SK-N-SH treated with all-trans-retinoic acid at 6 μM for 48 hours (cell line): ENCODE data around the gene FOXE3.

Experiments
- ATAC-seq: fragments of 200-7000 bp; cut with Tn5 transposase; 3 replicates; pipeline ENCODE4 v1.9.1; 2020; ENCODE audit warnings: mild to moderate bottlenecking, moderate library complexity
- ARNTL ChIP-seq: fragments of 450-650 bp; formaldehyde crosslinking; IDR thresholded peaks from 2 replicates; pipeline ENCODE4 v1.5.0; 2020; ENCODE audit warnings: low read depth, mild to moderate bottlenecking, moderate library complexity, borderline replicate concordance
- BACH2 ChIP-seq: fragments of 250-450 bp; sonication (Bioruptor Pico); IDR thresholded peaks from 2 replicates; pipeline ENCODE4 v1.9.0; 2021; ENCODE audit warnings: mild to moderate bottlenecking, borderline replicate concordance
- CSDC2 ChIP-seq: fragments of 250-450 bp; sonication (Bioruptor Pico); IDR thresholded peaks from 2 replicates; pipeline ENCODE4 v1.5.0; 2020; ENCODE audit warnings: mild to moderate bottlenecking, moderate library complexity
- ESRRG ChIP-seq: fragments of 250-450 bp; sonication (Bioruptor Pico); IDR thresholded peaks from 2 replicates; pipeline ENCODE4 v1.6.1; 2021; ENCODE audit warnings: mild to moderate bottlenecking
- GLIS3 ChIP-seq: fragments of 250-450 bp; sonication (Bioruptor Pico); IDR thresholded peaks from 2 replicates; pipeline ENCODE4 v1.5.0; 2020; ENCODE audit warnings: mild to moderate bottlenecking, moderate library complexity
- ISL1 ChIP-seq: fragments of 250-450 bp; sonication (Bioruptor Pico); IDR thresholded peaks from 2 replicates; pipeline ENCODE4 v2.1.2; 2022; ENCODE audit warnings: mild to moderate bottlenecking, moderate library complexity
- OSR1 ChIP-seq: fragments of 250-450 bp; sonication (Bioruptor Pico); IDR thresholded peaks from 2 replicates; pipeline ENCODE4 v1.8.0; 2022; ENCODE audit warnings: moderate library complexity, mild to moderate bottlenecking, inconsistent platforms
- POU6F1 ChIP-seq: fragments of 250-450 bp; sonication (Bioruptor Pico); IDR thresholded peaks from 2 replicates; pipeline ENCODE4 v1.8.0; 2021; ENCODE audit warnings: low read depth, mild to moderate bottlenecking, moderate library complexity, borderline replicate concordance
- PPARA ChIP-seq: fragments of 250-450 bp; sonication (Bioruptor Pico); IDR thresholded peaks from 2 replicates; pipeline ENCODE4 v1.5.0; 2020; ENCODE audit warnings: mild to moderate bottlenecking, borderline replicate concordance
- RARB ChIP-seq: fragments of 250-450 bp; sonication (Bioruptor Pico); IDR thresholded peaks from 2 replicates; pipeline ENCODE4 v1.8.0; 2021; ENCODE audit warnings: mild to moderate bottlenecking, moderate library complexity
- SNAI2 ChIP-seq: fragments of 250-450 bp; sonication (Bioruptor Pico); IDR thresholded peaks from 2 replicates; pipeline ENCODE4 v1.5.0; 2020; ENCODE audit warnings: mild to moderate bottlenecking, moderate library complexity
- TCF4 ChIP-seq: fragments of 250-450 bp; sonication (Bioruptor Pico); IDR thresholded peaks from 2 replicates; pipeline ENCODE4 v1.8.0; 2021; ENCODE audit warnings: mild to moderate bottlenecking, moderate library complexity, borderline replicate concordance
- TOX ChIP-seq: fragments of 250-450 bp; sonication (Bioruptor Pico); IDR thresholded peaks from 2 replicates; pipeline ENCODE4 v1.8.0; 2021; ENCODE audit warnings: mild to moderate bottlenecking, moderate library complexity, borderline replicate concordance
- TSHZ2 ChIP-seq: fragments of 250-450 bp; sonication (Bioruptor Pico); IDR thresholded peaks from 2 replicates; pipeline ENCODE4 v1.5.0; 2020; ENCODE audit warnings: mild to moderate bottlenecking, moderate library complexity
- ZC3H10 ChIP-seq: fragments of 250-450 bp; sonication (Bioruptor Pico); IDR thresholded peaks from 2 replicates; pipeline ENCODE4 v1.5.1; 2021; ENCODE audit warnings: mild to moderate bottlenecking, moderate library complexity
- ZFP3 ChIP-seq: fragments of 250-450 bp; sonication (Bioruptor Pico); IDR thresholded peaks from 2 replicates; pipeline ENCODE4 v1.5.0; 2020; ENCODE audit warnings: mild to moderate bottlenecking, moderate library complexity
- ZFP30 ChIP-seq: fragments of 450-650 bp; formaldehyde crosslinking; IDR thresholded peaks from 2 replicates; pipeline ENCODE4 v1.5.0; 2022; ENCODE audit warnings: mild to moderate bottlenecking, moderate library complexity
- ZNF565 ChIP-seq: fragments of 450-650 bp; formaldehyde crosslinking; conservative IDR thresholded peaks from 2 replicates; pipeline ENCODE4 v1.5.0; 2020; ENCODE audit warnings: low read depth, mild to moderate bottlenecking, moderate library complexity
- ZNF70 ChIP-seq: fragments of 450-650 bp; formaldehyde crosslinking; IDR thresholded peaks from 2 replicates; pipeline ENCODE4 v1.5.0; 2020; ENCODE audit warnings: mild to moderate bottlenecking, moderate library complexity
- ZNF8 ChIP-seq: fragments of 450-650 bp; formaldehyde crosslinking; IDR thresholded peaks from 2 replicates; pipeline ENCODE4 v1.5.0; 2020; ENCODE audit warnings: mild to moderate bottlenecking, moderate library complexity
- TF ChIP-seq, protein P1 (sequence below): fragments of 250-450 bp; sonication (Bioruptor Pico); IDR thresholded peaks from 2 replicates; pipeline ENCODE4 v1.8.0; 2020; ENCODE audit warnings: mild to moderate bottlenecking, moderate library complexity, borderline replicate concordance
- TF ChIP-seq, protein P2 (sequence below): fragments of 250-450 bp; sonication (Bioruptor Pico); IDR thresholded peaks from 2 replicates; pipeline ENCODE4 v1.5.1; 2021; ENCODE audit warnings: mild to moderate bottlenecking, moderate library complexity
- TF ChIP-seq, protein P3 (sequence below): fragments of 250-450 bp; sonication (Bioruptor Pico); IDR thresholded peaks from 2 replicates; pipeline ENCODE4 v1.5.1; 2020; ENCODE audit warnings: low read depth, mild to moderate bottlenecking, moderate library complexity

The FOXE3 gene

DNA sequence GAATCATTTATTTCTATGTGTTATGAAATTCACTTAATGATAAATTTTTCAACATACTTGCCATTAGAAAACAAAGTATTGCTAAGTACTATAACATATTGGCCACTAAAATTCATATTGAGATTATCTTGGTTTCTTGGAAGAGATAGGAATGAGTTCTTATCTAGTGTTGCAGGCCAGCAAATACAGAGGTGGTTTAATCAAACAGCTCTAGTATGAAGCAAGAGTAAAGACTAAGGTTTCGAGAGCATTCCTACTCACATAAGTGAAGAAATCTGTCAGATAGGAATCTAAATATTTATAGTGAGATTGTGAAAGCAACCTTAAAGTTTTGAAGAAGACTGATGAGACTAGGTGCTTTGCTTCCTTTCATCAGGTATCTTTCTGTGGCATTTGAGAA is 37.9 kb upstream of the FOXE3 start:
- no peak for ATAC-seq
- no peak for TF ChIP-seq GLIS3 (CRISPR knock-in tag)
- no peak for TF ChIP-seq TOX (CRISPR knock-in tag)
- TF ChIP-seq BACH2 (CRISPR knock-in tag), result no peak
- no peak for TF ChIP-seq ZC3H10 (CRISPR knock-in tag)
- no peak for TF ChIP-seq OSR1
- TF ChIP-seq ZFP3, result no peak
- TF ChIP-seq ARNTL (CRISPR knock-in tag), result no peak
- no peak for TF ChIP-seq ISL1 (CRISPR knock-in tag)

DNA sequence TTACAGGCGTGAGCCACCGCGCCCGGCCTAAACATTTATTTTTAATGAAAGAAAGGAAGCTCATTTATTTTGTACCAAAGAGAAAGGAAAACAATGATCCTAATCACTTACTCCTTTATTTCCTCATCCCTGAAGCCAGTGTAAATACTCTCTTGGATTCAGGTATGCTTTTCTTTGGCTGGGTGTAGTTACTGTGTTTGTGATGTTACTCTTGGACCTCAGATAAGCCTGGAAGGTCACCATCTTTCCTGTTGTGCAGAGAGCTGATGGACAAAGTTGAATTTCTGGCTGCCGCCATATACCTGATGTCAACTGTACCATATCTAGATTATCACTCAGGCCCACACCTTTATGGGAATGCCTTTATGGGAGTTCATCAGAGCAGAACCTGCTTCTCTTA is 35.4 kb upstream of the FOXE3 start:
- ATAC-seq, result no peak
- TF ChIP-seq ZNF565 (CRISPR knock-in tag), result no peak
- TF ChIP-seq TCF4 (CRISPR knock-in tag), result no peak
- no peak for TF ChIP-seq ZC3H10 (CRISPR knock-in tag)
- no peak for TF ChIP-seq TOX (CRISPR knock-in tag)
- TF ChIP-seq, protein P1, sequence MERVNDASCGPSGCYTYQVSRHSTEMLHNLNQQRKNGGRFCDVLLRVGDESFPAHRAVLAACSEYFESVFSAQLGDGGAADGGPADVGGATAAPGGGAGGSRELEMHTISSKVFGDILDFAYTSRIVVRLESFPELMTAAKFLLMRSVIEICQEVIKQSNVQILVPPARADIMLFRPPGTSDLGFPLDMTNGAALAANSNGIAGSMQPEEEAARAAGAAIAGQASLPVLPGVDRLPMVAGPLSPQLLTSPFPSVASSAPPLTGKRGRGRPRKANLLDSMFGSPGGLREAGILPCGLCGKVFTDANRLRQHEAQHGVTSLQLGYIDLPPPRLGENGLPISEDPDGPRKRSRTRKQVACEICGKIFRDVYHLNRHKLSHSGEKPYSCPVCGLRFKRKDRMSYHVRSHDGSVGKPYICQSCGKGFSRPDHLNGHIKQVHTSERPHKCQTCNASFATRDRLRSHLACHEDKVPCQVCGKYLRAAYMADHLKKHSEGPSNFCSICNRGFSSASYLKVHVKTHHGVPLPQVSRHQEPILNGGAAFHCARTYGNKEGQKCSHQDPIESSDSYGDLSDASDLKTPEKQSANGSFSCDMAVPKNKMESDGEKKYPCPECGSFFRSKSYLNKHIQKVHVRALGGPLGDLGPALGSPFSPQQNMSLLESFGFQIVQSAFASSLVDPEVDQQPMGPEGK (CRISPR knock-in tag), result no peak
- TF ChIP-seq TSHZ2 (CRISPR knock-in tag), result no peak
- TF ChIP-seq ZNF70 (CRISPR knock-in tag), result no peak
- TF ChIP-seq RARB (CRISPR knock-in tag), result no peak
- TF ChIP-seq, protein P2, sequence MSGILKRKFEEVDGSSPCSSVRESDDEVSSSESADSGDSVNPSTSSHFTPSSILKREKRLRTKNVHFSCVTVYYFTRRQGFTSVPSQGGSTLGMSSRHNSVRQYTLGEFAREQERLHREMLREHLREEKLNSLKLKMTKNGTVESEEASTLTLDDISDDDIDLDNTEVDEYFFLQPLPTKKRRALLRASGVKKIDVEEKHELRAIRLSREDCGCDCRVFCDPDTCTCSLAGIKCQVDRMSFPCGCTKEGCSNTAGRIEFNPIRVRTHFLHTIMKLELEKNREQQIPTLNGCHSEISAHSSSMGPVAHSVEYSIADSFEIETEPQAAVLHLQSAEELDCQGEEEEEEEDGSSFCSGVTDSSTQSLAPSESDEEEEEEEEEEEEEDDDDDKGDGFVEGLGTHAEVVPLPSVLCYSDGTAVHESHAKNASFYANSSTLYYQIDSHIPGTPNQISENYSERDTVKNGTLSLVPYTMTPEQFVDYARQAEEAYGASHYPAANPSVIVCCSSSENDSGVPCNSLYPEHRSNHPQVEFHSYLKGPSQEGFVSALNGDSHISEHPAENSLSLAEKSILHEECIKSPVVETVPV (CRISPR knock-in tag), result no peak
- no peak for TF ChIP-seq ISL1 (CRISPR knock-in tag)
- no peak for TF ChIP-seq PPARA (CRISPR knock-in tag)
- no peak for TF ChIP-seq ZNF8 (CRISPR knock-in tag)
- TF ChIP-seq, protein P3, sequence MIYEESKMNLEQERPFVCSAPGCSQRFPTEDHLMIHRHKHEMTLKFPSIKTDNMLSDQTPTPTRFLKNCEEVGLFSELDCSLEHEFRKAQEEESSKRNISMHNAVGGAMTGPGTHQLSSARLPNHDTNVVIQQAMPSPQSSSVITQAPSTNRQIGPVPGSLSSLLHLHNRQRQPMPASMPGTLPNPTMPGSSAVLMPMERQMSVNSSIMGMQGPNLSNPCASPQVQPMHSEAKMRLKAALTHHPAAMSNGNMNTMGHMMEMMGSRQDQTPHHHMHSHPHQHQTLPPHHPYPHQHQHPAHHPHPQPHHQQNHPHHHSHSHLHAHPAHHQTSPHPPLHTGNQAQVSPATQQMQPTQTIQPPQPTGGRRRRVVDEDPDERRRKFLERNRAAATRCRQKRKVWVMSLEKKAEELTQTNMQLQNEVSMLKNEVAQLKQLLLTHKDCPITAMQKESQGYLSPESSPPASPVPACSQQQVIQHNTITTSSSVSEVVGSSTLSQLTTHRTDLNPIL, result no peak
- no peak for TF ChIP-seq ZFP30
- no peak for TF ChIP-seq GLIS3 (CRISPR knock-in tag)

- no peak for ATAC-seq
- TF ChIP-seq ISL1 (CRISPR knock-in tag) (no peak), ESRRG (CRISPR knock-in tag) (no peak), BACH2 (CRISPR knock-in tag) (no peak), POU6F1 (CRISPR knock-in tag) (no peak), ZNF565 (CRISPR knock-in tag) (no peak), CSDC2 (CRISPR knock-in tag) (no peak), ZC3H10 (CRISPR knock-in tag) (no peak), ZNF8 (CRISPR knock-in tag) (no peak), OSR1 (no peak), SNAI2 (no peak), ARNTL (CRISPR knock-in tag) (no peak), TCF4 (CRISPR knock-in tag) (no peak)
- TF ChIP-seq, protein P3, result no peak
Observed at GRCh38 chr1:47382399-47382983, 33.6 kb upstream of the FOXE3 start.
